ENCODE data around the gene B3GNT7.

GRCh38 chr2:231384970-231385369 lies 10.5 kb upstream of the B3GNT7 start:
- TF ChIP-seq CTCF (conservative IDR thresholded peaks at IDR 0.05; ENCODE audit: low read depth in 2 of 2) (no peak), EZH2 (IDR thresholded peaks at IDR 0.05; ENCODE audit: low read depth, unreplicated experiment) (no peak), EZH2phosphoT487 (IDR thresholded peaks at IDR 0.05; ENCODE audit: unreplicated experiment) (no peak), POLR2AphosphoS5 (IDR thresholded peaks at IDR 0.05; ENCODE audit: low read depth) (no peak), REST (IDR thresholded peaks at IDR 0.05; ENCODE audit: unreplicated experiment) (no peak), ZNF462 (CRISPR knock-in tag; IDR thresholded peaks at IDR 0.05) (no peak), CREB1 (CRISPR knock-in tag; IDR thresholded peaks at IDR 0.05; ENCODE audit: low read depth) (no peak), ETS1 (IDR thresholded peaks at IDR 0.05) (no peak), NANOG (IDR thresholded peaks at IDR 0.05; ENCODE audit: borderline replicate concordance) (no peak), ZNF114 (CRISPR knock-in tag; IDR thresholded peaks at IDR 0.05) (no peak), JUNB (IDR thresholded peaks at IDR 0.05; ENCODE audit: unreplicated experiment) (no peak)
